Astrocyte of the spinal cord (primary cell): Measurements from ENCODE around the gene SUMO2.
"Not testable (repeated sequence)": the region's sequence is repeated elsewhere in the genome, so short reads cannot be mapped to it uniquely, and the experiment has no call there.

ENCODE experiments used
- DNase-seq: peaks from one replicate; pipeline ENCODE4 v3.0.0; 2011; ENCODE audit warnings: low read depth, low spot score
- H3K4me3 ChIP-seq: 2 replicates; pipeline ENCODE4 v1.5.1; 2011; ENCODE audit warnings: low read depth, mild to moderate bottlenecking, low read length, moderate library complexity
- in situ Hi-C: cut with HindIII; loops from 2 replicates; pipeline ENCODE4 v1.10.0; 2017; ENCODE audit warnings: low sequenced_read_pairs
- TF ChIP-seq, protein P1 (sequence below): IDR thresholded peaks from 2 replicates; pipeline ENCODE4 v1.5.1; 2012; ENCODE audit warnings: low read depth, mild to moderate bottlenecking, low read length, inconsistent platforms

The SUMO2 gene

DNA sequence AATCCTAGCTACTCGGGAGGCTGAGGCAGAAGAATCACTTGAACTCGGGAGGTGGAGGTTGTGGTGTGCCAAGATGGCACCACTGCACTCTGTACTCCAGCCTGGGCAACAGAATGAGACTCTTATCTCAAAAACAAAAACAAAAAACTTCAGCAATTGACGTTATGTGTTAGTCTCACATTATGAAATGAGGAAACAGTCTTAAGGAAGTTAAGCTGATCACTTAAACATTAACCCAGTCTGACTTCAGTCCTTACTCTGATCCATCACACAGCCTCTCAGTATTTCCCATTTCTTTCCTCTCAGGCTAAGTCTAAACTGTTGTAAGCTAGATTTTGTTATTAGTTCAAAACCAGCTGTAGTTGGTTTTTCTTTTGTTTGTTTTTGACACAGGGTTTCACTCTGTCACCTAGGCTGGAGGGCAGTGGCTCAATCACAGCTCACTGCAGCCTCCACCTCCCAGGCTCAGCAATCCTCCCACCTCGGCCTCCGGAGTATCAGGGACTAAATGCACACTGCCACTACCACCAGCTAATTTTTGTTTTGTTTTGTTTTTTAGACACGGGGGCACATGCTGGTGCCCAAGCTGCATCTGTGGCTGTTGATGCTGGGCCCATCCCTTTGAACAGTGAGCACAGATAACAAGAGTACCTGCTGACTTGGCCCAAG lies 34.7 kb downstream of the SUMO2 start:
- DNase-seq: no peak
- in situ Hi-C loops: no loop called here
- TF ChIP-seq, protein P1, sequence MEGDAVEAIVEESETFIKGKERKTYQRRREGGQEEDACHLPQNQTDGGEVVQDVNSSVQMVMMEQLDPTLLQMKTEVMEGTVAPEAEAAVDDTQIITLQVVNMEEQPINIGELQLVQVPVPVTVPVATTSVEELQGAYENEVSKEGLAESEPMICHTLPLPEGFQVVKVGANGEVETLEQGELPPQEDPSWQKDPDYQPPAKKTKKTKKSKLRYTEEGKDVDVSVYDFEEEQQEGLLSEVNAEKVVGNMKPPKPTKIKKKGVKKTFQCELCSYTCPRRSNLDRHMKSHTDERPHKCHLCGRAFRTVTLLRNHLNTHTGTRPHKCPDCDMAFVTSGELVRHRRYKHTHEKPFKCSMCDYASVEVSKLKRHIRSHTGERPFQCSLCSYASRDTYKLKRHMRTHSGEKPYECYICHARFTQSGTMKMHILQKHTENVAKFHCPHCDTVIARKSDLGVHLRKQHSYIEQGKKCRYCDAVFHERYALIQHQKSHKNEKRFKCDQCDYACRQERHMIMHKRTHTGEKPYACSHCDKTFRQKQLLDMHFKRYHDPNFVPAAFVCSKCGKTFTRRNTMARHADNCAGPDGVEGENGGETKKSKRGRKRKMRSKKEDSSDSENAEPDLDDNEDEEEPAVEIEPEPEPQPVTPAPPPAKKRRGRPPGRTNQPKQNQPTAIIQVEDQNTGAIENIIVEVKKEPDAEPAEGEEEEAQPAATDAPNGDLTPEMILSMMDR: no peak
- no peak overlapping the region for H3K4me3 ChIP-seq

DNA sequence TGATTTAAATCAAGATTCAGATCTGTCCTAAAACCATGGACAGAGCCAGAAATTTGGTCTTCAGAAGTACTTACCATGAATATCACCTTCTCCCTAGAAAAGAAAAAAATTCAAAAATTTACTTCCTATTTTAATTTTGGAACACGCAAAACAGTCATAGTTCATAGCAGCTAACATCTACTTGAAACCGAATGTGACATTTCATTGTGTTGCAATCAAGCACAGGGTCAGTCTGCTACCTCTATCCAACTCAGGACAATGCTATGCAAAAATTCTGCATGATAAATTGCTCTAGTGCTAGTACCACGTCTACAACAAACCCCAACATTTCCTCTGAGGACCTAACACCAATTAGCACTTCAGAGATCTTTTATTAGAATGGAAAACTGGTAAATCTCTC lies 36.2 kb downstream of the SUMO2 start:
- H3K4me3 ChIP-seq: no peak overlapping the region
- no peak for DNase-seq
- in situ Hi-C loops: no loop called here
- TF ChIP-seq, protein P1: no peak

DNA sequence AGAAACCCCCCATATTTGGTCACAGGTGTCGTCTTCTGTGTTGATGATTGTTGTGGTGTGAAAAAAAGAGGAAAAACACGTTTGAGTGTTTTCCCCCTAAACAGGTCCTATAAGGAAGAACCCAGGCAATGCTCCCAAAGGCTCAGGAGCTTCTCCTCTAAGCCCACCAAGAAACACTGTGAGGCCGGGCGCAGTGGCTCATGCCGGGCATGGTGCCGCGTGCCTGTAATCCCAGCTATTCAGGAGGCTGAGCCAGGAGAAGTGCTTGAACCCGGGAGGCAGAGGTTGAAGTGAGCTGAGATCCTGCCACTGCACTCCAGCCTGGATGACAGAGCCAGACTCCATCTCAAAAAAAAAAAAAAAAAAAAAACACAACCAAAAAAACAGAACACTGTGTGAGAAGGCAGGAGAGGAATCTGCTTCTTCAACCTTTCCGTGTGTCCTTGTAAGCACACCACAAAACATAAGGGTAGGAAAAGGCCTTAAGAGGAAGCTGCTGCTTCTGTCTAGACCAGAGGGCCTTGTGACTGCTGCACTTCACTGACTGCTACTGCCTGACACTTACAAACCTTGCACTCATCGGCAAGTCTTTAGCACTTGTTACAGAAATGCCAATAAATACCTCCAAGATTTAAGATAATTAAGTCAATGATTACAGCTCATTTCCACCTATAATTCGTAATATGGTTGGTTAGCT lies 37.8 kb downstream of the SUMO2 start:
- no peak overlapping the region for H3K4me3 ChIP-seq
- in situ Hi-C loops: no loop called here
- TF ChIP-seq, protein P1: no peak
- DNase-seq: no peak

DNA sequence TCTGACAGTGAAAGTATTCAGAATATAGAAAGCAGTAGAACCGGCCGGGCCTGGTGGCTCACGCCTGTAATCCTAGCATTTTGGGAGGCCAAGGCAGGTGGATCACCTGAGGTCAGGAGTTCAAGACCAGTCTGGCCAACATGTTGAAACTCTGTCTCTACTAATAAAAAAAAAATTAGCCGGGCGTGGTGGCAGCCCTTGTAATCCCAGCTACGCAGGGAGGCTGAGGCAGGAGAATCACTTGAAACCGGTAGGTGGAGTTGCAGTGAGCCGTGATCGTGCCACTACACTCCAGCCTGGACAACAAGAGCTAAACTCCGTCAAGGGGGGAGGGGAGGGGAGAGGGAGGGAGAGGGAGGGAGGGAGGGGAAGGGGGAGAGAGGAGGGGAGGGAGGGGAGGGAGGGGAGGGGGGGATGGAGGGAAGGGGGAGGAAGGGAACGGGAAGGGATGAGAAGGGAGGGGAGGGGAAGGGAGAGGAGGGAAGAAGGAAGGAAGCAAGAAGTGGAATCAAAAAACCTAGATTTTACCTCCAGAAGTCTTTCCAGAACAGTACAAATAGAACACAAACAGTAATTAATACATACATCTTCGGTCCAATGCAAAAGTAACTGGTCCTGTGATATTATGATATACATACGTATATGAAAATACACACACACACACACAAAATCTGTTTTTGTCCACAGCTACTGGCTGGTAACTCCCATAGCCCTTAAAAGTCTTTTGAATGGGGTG lies 40.4 kb downstream of the SUMO2 start:
- in situ Hi-C loops: no loop called here
- TF ChIP-seq, protein P1: no peak
- DNase-seq: no peak
- no peak overlapping the region for H3K4me3 ChIP-seq

DNA sequence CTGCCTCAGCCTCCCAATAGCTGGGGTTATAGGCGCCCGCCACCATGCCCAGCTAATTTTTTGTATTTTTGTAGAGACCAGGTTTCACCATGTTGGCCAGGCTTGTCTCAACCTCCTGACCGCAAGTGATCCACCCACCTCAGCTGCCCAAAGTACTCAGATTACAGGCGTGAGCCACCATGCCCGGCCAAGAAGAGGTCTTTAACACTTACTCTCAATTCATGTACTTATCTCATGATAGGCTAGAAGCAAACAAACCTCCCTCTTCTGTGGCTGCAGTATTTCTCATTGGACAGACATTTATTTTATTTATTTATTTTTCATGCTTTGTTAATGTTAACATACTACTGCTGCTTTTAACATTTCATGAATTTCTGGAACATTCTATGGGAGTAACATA lies 44.2 kb downstream of the SUMO2 start:
- DNase-seq: no peak
- no peak overlapping the region for H3K4me3 ChIP-seq
- in situ Hi-C loops: no loop called here
- TF ChIP-seq, protein P1: no peak

DNA sequence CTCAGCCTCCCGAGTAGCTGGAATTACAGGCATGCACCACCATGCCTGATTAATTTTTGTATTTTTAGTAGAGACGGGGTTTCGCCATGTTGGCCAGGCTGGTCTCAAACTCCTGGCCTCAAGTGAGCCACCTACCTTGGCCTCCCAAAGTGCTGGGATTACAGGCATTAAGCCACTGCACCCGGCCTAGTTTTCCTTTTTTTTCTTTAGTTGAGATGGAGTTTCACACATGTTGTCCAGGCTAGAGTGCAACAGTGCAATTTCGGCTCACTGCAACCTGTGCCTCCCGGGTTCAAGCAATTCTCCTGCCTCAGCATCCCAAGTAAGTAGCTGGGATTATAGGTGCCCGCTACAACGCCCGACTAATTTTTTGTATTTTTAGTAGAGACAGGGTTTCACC lies 45.0 kb downstream of the SUMO2 start:
- H3K4me3 ChIP-seq, DNase-seq, in situ Hi-C loops: not testable (repeated sequence)

DNA sequence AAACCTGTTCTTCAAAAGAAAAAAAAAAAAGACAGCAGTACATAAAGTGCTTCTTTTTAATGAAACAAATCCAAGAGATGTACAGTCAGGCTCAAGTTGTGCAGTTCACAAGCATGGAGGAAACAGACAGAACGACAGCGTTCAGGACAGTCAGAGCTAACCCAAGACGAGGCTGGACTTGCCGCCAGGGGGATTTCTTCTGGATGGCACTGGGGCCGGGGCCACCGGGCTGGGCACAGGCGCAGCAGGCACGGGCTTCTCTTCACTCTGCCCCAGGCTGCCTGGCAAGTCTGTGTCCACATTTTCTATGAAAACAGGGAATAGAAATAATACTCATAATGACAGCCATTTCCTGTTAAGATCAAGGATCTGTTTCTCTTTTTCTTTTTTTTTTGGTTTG lies 46.8 kb downstream of the SUMO2 start:
- TF ChIP-seq, protein P1: no peak
- in situ Hi-C loops: no loop called here
- no peak for DNase-seq
- no peak overlapping the region for H3K4me3 ChIP-seq
